Amniotic epithelial cell (primary cell): ENCODE data around the gene SCML1.
"Not testable (repeated sequence)": the region's sequence is repeated elsewhere in the genome, so short reads cannot be mapped to it uniquely, and the experiment has no call there.

Experiments
- DNase-seq: peaks from one replicate; pipeline ENCODE4 v3.0.0-alpha.2; 2010; ENCODE audit warnings: low read depth

SCML1 gene

GRCh38 chrX:17738737-17739535, 1.6 kb downstream of the SCML1 start:
- DNase-seq: peak; percentile 16

DNA sequence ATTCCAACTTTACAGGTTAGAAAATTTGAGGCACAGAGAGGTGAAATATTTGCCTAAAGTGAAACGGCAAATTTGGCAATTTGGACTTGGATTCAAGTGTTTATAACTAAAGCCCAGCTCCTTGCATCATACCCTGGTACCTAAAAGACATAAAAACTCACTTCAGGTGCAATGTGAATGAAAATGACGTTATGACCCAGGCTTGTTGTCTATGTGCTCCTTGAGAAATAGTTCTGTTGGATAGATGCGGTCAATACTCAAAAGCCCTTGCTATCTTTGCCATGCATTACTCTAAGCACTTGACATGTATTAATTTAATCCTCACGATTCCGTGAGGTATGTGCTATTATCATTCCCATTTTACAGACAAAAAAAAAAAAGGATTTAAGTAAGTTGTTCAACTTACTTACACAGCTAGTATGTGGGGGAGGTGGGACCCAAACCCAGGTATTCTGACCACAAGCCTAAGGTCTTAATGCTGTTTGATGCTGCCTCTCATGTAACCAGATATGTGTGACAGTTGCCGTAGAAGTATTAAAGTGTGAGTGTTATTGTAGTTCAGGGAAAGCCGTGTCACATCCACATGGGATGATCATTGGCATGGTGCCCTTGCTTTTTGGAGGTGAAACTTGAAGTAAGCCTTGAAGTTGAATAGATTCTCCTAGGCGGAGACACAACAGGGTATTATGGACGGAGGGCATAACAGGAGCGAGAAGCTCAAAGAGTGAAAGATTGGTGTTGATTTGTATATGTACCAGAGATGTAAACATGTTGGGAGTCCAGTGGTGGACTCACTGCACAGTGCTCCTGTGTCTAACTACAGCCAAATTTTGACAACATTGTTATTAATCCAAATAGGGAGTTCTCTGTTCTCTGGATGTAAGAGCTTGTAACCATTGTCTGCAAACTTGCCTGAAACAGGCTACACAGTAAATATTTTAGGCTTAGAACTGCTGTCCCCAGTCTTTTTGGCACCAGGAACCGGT, 3.1 kb downstream of the SCML1 start:
- DNase-seq: no peak

DNA sequence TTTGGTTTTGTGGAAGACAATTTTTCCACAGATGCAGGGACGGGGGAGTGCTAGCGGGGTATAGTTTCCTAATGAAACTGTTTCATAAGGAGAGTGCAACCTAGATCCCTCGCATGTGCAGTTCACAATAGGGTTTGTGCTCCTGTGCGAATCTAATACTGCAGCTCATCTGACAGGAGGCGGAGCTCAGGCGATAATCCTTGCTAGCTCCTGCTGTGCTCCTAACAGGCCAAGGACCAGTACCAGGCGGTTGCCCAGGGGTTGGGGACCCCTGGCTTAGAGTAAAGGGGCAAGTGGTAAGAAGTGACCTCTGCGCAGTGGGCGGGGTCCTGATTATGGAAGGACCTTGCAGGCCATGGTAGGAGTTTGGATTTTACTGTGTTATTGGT, 3.8 kb downstream of the SCML1 start:
- no peak for DNase-seq

DNA sequence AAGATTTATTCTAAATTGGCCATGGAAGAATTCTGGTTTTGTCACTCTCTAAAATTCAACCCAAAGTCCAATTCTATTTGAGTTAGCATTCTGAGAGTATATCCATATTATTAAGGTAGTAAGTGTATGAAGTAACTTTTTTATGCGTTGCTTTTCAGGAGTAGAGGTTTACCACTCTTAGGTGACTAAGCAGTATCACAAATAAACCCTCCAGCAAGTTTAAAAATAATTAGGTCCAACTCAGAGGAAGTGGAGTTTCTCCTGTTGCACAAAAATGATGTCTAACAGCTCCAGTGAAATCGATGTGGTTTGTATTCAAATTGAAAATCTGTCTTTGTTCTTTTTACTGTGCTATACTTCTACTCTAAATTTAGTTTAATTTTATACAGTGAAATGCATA, 6.6 kb downstream of the SCML1 start:
- DNase-seq: no peak

GRCh38 chrX:17744896-17745523, 7.7 kb downstream of the SCML1 start:
- DNase-seq: no peak

DNA sequence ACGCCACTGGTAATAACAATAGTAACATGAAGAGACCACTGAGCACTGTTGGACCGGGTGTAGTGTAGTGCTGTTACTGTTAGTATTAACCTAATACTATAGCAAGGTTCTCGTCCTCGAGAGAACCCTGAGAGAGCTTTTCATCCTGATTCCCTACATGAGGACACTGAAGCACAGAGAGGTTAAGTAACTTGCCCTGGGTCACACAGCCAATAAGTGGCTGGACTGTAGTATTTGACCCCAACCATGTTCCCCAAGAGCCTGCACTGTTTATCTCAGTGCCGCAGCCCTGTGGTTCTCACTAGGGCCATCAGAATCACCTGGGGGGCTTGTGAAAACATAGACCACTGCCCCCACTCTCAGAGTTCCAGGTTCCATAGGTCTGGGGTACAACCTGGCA, 10.4 kb downstream of the SCML1 start:
- DNase-seq: no peak

GRCh38 chrX:17748684-17749083, 11.4 kb downstream of the SCML1 start:
- DNase-seq: no peak

GRCh38 chrX:17750436-17750835, 13.1 kb downstream of the SCML1 start:
- peak; percentile 35 for DNase-seq

DNA sequence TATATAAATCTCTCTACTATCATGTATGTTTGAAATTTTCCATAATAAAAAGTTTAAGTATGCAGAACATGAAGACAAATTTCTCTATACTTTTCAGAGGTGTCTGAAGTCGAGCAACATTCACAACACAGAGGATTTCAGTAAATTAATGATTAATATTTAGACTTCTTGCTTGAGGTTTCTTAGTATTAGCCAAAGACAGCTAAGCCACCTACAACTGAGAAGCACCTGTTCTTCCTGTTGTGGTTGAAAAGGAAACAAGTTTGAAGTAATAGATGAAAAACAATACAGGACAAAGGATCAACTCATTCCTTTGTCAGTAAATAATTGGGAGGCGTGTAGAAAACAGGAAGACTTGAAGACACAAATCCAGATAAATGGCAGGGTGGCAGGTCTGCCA, 21.1 kb downstream of the SCML1 start:
- no peak for DNase-seq

- DNase-seq: no peak
These were observed 22.7 kb downstream of the SCML1 start for GRCh38 chrX:17759990-17760389.

- no peak for DNase-seq
These were observed 30.4 kb downstream of the SCML1 start for GRCh38 chrX:17767734-17768133.

DNA sequence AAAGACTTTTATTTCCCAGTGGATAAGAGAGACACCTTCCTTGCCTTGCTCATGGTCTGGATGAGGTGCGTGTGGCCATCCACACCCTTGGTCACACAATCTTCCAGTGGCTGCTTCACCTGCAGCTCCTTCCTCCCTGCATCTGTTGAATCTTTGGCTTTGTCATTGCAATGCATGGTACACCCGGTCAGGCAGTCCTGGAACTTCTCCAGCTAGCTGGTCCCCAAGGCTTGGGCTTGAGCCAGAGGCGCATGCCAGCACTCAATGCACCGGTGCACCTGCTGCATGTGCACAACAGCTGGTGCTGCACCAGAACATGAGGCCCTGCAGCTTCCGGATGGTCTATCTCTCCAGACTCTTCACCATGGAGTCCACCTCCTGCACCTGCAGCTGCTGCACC, 31.7 kb downstream of the SCML1 start:
- no peak for DNase-seq

DNA sequence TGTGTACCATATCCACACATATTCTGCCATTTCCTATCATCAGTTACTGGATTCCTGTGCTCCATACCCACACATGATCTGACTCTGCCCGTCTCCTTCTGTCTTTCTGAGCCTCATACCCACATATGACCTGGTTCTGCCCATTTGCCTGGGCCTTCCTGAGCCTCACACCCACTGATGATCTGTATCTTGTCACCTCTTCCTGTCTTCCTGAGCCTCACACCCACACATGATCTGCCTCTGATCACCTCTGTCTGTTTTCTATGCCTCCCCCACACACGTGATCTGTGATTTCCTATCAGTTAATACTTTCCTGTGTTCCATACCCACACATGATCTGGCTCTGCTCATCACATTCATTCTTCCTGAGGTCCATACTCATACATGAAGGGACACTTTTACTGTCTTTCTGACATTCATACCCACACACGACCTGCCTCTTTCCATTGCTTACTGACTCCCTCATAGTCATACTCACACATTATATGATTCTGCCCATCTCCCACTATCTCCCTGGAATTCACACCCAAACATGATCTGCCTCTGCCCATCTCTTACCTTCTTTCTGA, 32.5 kb downstream of the SCML1 start:
- DNase-seq: no peak

DNA sequence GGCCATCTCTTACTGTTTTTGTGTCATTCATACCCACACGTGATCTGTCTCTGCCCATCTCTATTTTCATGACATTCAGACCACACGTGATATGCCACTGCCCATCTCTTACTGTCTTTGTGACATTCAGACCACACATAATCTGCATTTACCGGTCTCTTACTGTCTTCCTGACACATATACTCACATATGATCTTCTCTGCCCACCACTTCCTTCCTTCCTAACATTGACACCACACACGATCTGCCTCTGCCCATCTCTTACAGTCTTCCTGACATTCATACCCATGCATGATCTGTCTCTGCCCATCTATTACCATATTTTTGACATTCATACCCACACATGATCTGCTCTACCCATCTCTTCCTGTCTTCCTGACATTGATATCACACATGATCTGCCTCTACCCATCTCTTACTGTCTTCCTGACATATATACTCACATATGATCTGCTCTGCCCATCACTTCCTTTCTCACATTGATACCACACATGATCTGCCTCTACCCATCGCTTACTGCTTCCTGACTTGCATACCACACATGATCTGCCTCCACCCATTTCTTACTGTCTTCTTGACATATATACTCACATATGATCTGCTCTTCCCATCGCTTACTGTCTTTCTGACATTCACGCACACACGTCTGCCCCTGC, 36.1 kb downstream of the SCML1 start:
- DNase-seq: no peak

DNA sequence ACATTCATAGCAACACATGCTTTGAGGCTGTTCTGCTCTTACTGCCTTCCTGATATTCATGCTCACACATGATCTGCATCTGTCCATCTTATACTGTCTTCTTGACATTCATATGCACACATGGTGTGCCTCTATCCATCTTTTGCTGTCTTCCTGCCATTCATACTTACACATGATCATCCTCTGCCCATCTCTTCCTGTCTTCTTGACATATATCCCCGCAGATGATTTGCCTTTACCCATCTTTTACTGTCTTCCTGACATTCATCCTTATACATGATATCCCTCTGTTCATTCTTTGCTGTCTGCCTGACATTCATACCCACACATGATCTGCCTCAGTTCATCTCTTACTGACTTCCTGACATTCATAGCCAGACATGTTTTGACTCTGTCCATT, 36.8 kb downstream of the SCML1 start:
- no peak for DNase-seq

DNA sequence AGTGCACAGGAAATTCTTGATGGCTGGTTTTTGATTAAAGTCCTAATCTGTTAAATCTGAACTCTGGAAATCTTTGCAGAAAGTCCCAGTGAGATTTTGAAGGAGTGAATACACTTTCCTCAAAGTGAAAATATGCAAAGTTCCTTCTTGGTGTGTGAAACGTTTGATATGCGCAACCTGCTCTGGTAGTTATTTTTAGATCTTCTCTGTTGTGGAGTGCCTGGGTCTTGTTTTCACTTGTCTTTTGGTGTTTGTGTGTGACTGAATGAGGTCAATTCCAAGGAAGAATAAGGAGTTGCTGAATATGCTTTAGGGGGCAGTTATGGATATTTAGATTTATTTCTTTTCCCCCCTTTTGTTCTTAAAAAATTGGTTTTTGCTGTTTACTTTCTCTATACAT, 41.7 kb downstream of the SCML1 start:
- DNase-seq: no peak

GRCh38 chrX:17779434-17779833, 42.1 kb downstream of the SCML1 start:
- DNase-seq: no peak

GRCh38 chrX:17786554-17787347, 49.5 kb downstream of the SCML1 start:
- not testable (repeated sequence) for DNase-seq

DNA sequence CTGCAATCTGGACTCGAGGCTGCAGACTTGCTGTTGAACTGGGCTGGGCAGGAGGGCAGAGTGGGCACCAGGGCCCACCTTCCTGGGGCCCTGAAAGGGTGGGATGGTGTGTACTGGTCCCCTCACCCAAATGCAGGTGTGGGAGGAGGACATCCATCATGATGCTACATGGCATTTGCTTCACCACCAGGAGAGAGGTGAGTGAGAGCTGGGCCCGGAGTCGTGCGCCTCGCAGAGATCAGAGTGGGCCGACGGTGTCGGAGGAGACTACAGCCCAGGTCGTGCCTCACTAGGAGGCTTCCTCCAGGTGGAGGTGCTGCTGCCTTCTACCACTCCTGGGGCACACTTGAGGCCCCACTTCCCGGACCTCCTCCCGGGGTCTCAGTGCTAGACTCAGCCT, 50.3 kb downstream of the SCML1 start:
- no peak for DNase-seq

DNA sequence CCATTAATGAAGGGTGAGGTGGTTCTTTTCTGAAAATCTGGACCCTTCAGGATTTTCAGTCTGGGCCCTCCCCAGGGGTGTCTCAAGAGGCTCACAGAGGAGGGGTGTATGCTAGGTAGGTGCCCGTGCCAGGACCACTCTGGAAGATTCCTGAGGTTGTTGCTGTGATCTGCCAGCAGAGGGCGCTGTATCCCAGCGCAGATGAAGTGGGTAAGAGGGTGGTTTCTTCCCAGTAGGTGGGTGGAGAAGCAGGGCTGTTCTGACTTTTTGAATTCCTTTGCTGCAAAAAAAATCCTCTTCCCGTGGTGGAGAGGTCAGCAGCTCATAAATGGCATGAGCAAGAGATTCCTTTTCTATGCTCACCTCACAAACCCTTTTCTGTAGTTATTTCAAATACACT, 51.1 kb downstream of the SCML1 start:
- DNase-seq: peak; percentile 3
